GM12878 (cell line): ENCODE results near the gene RAD18. TPM values are rescaled to one million over a fixed set of nuclear protein-coding genes. Genes with fewer than 3 reads are reported as not detected.

Experiments used
- ATAC-seq: fragments of 200-7000 bp; cut with Tn5 transposase; 3 replicates; pipeline ENCODE4 v1.9.1; 2020; ENCODE audit warnings: mild to moderate bottlenecking, moderate library complexity
- BruUV-seq: library from RNA; stranded (reverse); fragments of 400-500 nt; replicated peaks from 2 replicates; lab custom pipeline; 2021; lab: Mats Ljungman, UMichigan
- CTCF ChIA-PET: fragments of 300-600 bp; sonication (Branson Sonifier 250); formaldehyde crosslinking; extraction: SDS; loops from one replicate; lab custom pipeline; 2021; ENCODE audit warnings: inconsistent platforms; lab: Yijun Ruan, JAX
- POLR2A ChIA-PET: fragments of 350-600 bp; formaldehyde crosslinking; extraction: SDS; loops from one replicate; lab custom pipeline; 2021; ENCODE audit warnings: inconsistent platforms; lab: Charles Lee
- RAD21 ChIA-PET: fragments of 300-600 bp; sonication (Branson Sonifier 250); formaldehyde crosslinking; loops from one replicate; lab custom pipeline; 2023; ENCODE audit warnings: antibody characterized with exemption; ENCODE audit not compliant: unreplicated experiment; lab: Charles Lee
- SMC1A ChIA-PET: fragments of 300-600 bp; sonication (Branson Sonifier 250); formaldehyde crosslinking; loops from one replicate; lab custom pipeline; 2023; ENCODE audit not compliant: unreplicated experiment, uncharacterized antibody; lab: Charles Lee
- DNase-seq: peaks from one replicate; pipeline ENCODE4 v3.0.0-alpha.2; 2011; ENCODE audit warnings: low read depth, low spot score
- FAIRE-seq: peaks from 3 replicates; lab custom pipeline; 2011; peaks lifted over from hg19 to GRCh38; lab: Jason Lieb, UNC
- H2AFZ ChIP-seq: 2 replicates; pipeline ENCODE4 v1.6.0; 2011; ENCODE audit warnings: low read depth, low read length, control low read depth; ENCODE audit not compliant: control insufficient read depth
- H3K27ac ChIP-seq: 2 replicates; pipeline ENCODE4 v1.5.1; 2011; ENCODE audit warnings: control low read depth; ENCODE audit not compliant: control insufficient read depth, insufficient read depth
- H3K27me3 ChIP-seq, 2 experiments: replicated peaks in 1 of 2; 2 replicates each; pipeline versions ENCODE4 v1.6.0 to v1.6.1; 2011; ENCODE audit warnings: low read length in 1 of 2; ENCODE audit not compliant: control insufficient read depth in 2 of 2, insufficient read depth in 2 of 2
- H3K36me3 ChIP-seq, 2 experiments: 2 replicates each; pipeline ENCODE4 v1.5.1; 2011; ENCODE audit warnings: low read length in 1 of 2; ENCODE audit not compliant: control insufficient read depth in 2 of 2, insufficient read depth in 2 of 2
- H3K4me1 ChIP-seq: 2 replicates; pipeline ENCODE4 v1.6.1; 2011; ENCODE audit warnings: mild to moderate bottlenecking, low read length, moderate library complexity, mixed read lengths; ENCODE audit not compliant: control insufficient read depth, insufficient read depth
- H3K4me2 ChIP-seq: 2 replicates; pipeline ENCODE4 v1.6.0; 2011; ENCODE audit warnings: control low read depth; ENCODE audit not compliant: control insufficient read depth, insufficient read depth
- H3K4me3 ChIP-seq: fragments of 200-600 bp; sonication (generic); 2 replicates; pipeline ENCODE4 v1.5.1; 2016
- H3K79me2 ChIP-seq: 2 replicates; pipeline ENCODE4 v1.6.0; 2011; ENCODE audit warnings: low read length; ENCODE audit not compliant: control insufficient read depth, insufficient read depth
- H3K9ac ChIP-seq: 2 replicates; pipeline ENCODE4 v1.8.0; 2011; ENCODE audit warnings: low read length, control low read depth, mixed read lengths; ENCODE audit not compliant: control insufficient read depth, insufficient read depth
- H3K9me3 ChIP-seq: replicated peaks from 3 replicates; pipeline ENCODE4 v1.5.1; 2011; ENCODE audit warnings: mild to moderate bottlenecking, low read length; ENCODE audit not compliant: control insufficient read depth, insufficient read depth
- H4K20me1 ChIP-seq: 2 replicates; pipeline ENCODE4 v1.6.0; 2011; ENCODE audit not compliant: control insufficient read depth, insufficient read depth
- E2F4 ChIP-seq: IDR thresholded peaks from 2 replicates; pipeline ENCODE4 v1.6.1; 2012; ENCODE audit warnings: low read depth, low read length, improper control_type of control experiment
- EZH2 ChIP-seq: IDR thresholded peaks from 2 replicates; pipeline ENCODE4 v1.6.1; 2012; ENCODE audit warnings: low read depth, mild to moderate bottlenecking, control low read depth, inconsistent platforms, low read length, borderline replicate concordance; ENCODE audit not compliant: control insufficient read depth
- GABPA ChIP-seq: IDR thresholded peaks from 2 replicates; pipeline ENCODE4 v1.6.1; 2014; ENCODE audit warnings: antibody characterized with exemption, low read depth, mild to moderate bottlenecking, inconsistent platforms
- TCF3 ChIP-seq: IDR thresholded peaks from 2 replicates; pipeline ENCODE4 v1.6.1; 2012; ENCODE audit warnings: low read depth, mild to moderate bottlenecking, low read length, borderline replicate concordance; ENCODE audit not compliant: insufficient read depth
- WGBS: methylation state at CpG from one replicate; pipeline ENCODE4 v1.1.6; 2016; ENCODE audit warnings: low lambda C conversion rate; ENCODE audit not compliant: insufficient replicate concordance, insufficient coverage; ENCODE audit errors: missing lambda C conversion rate; 5-methylcytosine and 5-hydroxymethylcytosine counted together
- in situ Hi-C: fragments of 300-500 bp; cut with MboI; formaldehyde crosslinking; loops from 9 replicates; pipeline ENCODE4 v1.14.3; 2018; ENCODE audit warnings: mixed read lengths
- intact Hi-C: fragments of 100-400 bp; cut with micrococcal nuclease; formaldehyde crosslinking; loops from one replicate; pipeline ENCODE4 v1.14.2; 2022; ENCODE audit not compliant: unreplicated experiment
- polyA plus RNA-seq, 11 experiments: library from polyadenylated mRNA; depleted of rRNA in 4 of 11; unstranded in 6 of 11; stranded (reverse) in 5 of 11; fragments of >200 nt; fragmentation: Nextera tagmentation in 4 of 11; fragmentation: Illumina TruSeq in 1 of 11; extraction: Ambion mirVana in 4 of 11; extraction: Trizol in 1 of 11; gene quantifications; 1 replicate in 1 of 11; 2 replicates in 10 of 11; pipeline versions ENCODE4 v1.2.1 to v1.2.3, GENCODE V29; 2011 to 2016; ENCODE audit warnings: inconsistent platforms in 2 of 11, missing spikeins in 2 of 11, low read depth in 1 of 11
- total RNA-seq, 4 experiments: library from RNA; depleted of rRNA in 3 of 4; stranded (reverse); fragments of >200 nt in 3 of 4; fragmentation: Illumina TruSeq in 1 of 4; extraction: Trizol in 1 of 4; gene quantifications; 2 replicates each; pipeline versions ENCODE4 v1.2.1 to v1.2.3, GENCODE V29; 2013 to 2021

RAD18 gene
- total and polyA plus RNA-seq, 10 of the 15 experiments (the other 5 are each of a cell fraction or from before 2014, with no cell fraction given): 8.7 to 38.6 (median 19.2) TPM

DNA sequence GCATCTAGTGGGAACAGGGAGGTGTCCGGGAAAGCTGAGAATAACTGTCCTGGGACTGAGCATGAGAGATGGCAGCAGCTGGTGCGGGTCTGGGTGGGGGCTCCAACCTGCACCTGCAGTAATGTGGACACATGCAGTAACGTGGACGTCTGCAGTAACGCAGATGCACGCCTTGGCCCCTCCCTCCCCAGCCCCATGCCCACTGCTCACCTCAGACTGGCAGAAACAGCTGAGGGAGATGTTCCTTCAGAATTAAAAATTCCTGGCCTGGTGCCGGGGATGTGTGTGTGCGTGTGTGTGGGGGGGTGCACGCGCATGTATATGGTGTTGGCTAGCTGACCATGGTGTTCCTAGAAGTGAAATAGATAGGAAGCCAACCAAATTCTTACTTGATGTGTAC lies 107.2 kb downstream of the RAD18 start:
- ChIA-PET POLR2A (no interaction called here), CTCF (interaction anchor here (1.2 kb wide), 1 partner anchor 86 kb away, joined by 4 read pairs; the partner anchor contains the start of gene OXTR)

GRCh38 chr3:8854656-8855055 lies 108.6 kb downstream of the RAD18 start:
- DNase-seq (no peak), FAIRE-seq (no peak), ATAC-seq (no peak)
- H4K20me1 ChIP-seq: no peaks in the 10 kb centered on the region
- H3K79me2 ChIP-seq: no peaks in the 10 kb centered on the region
- no peak overlapping the region for H2AFZ ChIP-seq
- no peaks in the 10 kb centered on the region for H3K9me3 ChIP-seq
- ChIA-PET RAD21 (no interaction called here), POLR2A (no interaction called here), CTCF (no interaction called here), SMC1A (no interaction called here)
- 96% methylated on average over 4 of the region's 4 CpGs for WGBS
- in situ Hi-C loops: no loop called here
- no peak overlapping the region for H3K27ac ChIP-seq
- intact Hi-C loops: no loop called here
- H3K4me1 ChIP-seq: no peaks in the 10 kb centered on the region
- no peaks in the 10 kb centered on the region for H3K27me3 ChIP-seq
- no peak overlapping the region for H3K4me3 ChIP-seq
- BruUV-seq: no TSS peak
- TF ChIP-seq GABPA: no peak
- TF ChIP-seq, all 136 proteins: peak for 0
- Histone ChIP-seq H3K9ac (no peak overlapping the region), H3K36me3 (no peaks in the 10 kb centered on the region), H3K4me2 (no peak overlapping the region)

More for the DNA sequence above, 107.2 kb downstream of the RAD18 start:
- Histone ChIP-seq H3K27ac (no peak overlapping the region), H4K20me1 (no peaks in the 10 kb centered on the region), H3K9me3 (no peaks in the 10 kb centered on the region), H3K4me2 (no peak overlapping the region), H3K27me3 (no peaks in the 10 kb centered on the region), H2AFZ (no peak overlapping the region), H3K4me3 (no peak overlapping the region), H3K79me2 (no peaks in the 10 kb centered on the region), H3K36me3 (no peaks in the 10 kb centered on the region), H3K4me1 (no peaks in the 10 kb centered on the region), H3K9ac (no peak overlapping the region)
- FAIRE-seq (no peak), DNase-seq (no peak), ATAC-seq (no peak)
- no peak for TF ChIP-seq TCF3
- no peak for TF ChIP-seq EZH2
- no peak for TF ChIP-seq E2F4
- 98% methylated on average over 10 of the region's 10 CpGs for WGBS
- SMC1A ChIA-PET: no interaction called here
- in situ Hi-C loops (no loop called here), intact Hi-C loops (no loop called here)
- BruUV-seq: no TSS peak
- RAD21 ChIA-PET: no interaction called here
